ENCODE measurements around the gene BOLA2B.

The BOLA2B gene

DNA sequence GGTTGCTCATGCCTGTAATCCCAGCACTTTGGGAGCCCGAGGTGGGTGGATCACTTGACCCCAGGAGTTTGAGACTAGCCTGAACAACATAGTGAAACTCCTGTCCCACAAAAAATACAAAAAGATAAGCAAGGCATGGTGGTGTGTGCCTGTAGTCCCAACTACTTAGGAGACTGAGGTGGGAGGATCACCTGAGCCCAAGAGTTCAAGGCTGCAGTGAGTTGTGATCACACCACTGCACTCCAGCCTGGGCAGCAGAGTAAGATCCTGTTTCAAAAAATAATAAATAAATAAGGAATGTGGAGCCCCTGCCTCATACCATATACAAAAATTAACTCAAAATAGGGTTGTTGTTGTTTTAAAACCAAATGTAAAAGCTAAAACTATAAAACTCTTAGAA, 36.3 kb downstream of the BOLA2B start:
- H3K9me3 ChIP-seq (ENCODE audit: control insufficient read depth, insufficient read depth, low read depth, low read length): no peaks in the 10 kb centered on the region
- H3K27ac ChIP-seq (ENCODE audit: low read depth, low read length): no peak overlapping the region
- H3K27me3 ChIP-seq (ENCODE audit: control insufficient read depth, insufficient read depth, low read length): no peaks in the 10 kb centered on the region
- no peaks in the 10 kb centered on the region for H3K36me3 ChIP-seq (ENCODE audit: control insufficient read depth, insufficient read depth, low read length)
- H3K4me1 ChIP-seq (ENCODE audit: control insufficient read depth, insufficient read depth, low read length): no peaks in the 10 kb centered on the region
- H3K4me3 ChIP-seq (ENCODE audit: low read depth, low read length): no peak overlapping the region
- H3K9ac ChIP-seq (ENCODE audit: low read length): no peak overlapping the region

DNA sequence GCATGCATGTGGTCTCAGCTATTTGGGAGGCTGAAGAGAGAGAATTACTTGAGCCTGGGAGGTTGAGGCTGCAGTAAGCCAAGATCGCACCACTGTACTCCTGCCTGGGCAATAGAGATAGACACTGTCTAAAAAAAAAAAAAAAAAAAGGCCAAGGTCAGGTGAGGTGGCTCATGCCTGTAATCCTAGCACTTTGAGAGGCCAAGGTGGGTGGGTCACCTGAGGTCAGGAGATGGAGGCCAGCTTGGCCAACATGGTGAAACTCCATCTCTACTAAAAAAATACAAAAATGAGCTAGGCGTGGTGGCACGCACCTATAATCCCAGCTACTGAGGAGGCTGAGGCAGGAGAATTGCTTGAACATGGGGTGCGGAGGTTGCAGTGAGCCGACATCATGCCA, 38.3 kb downstream of the BOLA2B start:
- H3K27me3 ChIP-seq (ENCODE audit: control insufficient read depth, insufficient read depth, low read length): no peaks in the 10 kb centered on the region
- no peak overlapping the region for H3K9ac ChIP-seq (ENCODE audit: low read length)
- no peaks in the 10 kb centered on the region for H3K4me1 ChIP-seq (ENCODE audit: control insufficient read depth, insufficient read depth, low read length)
- H3K9me3 ChIP-seq (ENCODE audit: control insufficient read depth, insufficient read depth, low read depth, low read length): no peaks in the 10 kb centered on the region
- no peaks in the 10 kb centered on the region for H3K36me3 ChIP-seq (ENCODE audit: control insufficient read depth, insufficient read depth, low read length)
- no peak overlapping the region for H3K4me3 ChIP-seq (ENCODE audit: low read depth, low read length)
- no peak overlapping the region for H3K27ac ChIP-seq (ENCODE audit: low read depth, low read length)

DNA sequence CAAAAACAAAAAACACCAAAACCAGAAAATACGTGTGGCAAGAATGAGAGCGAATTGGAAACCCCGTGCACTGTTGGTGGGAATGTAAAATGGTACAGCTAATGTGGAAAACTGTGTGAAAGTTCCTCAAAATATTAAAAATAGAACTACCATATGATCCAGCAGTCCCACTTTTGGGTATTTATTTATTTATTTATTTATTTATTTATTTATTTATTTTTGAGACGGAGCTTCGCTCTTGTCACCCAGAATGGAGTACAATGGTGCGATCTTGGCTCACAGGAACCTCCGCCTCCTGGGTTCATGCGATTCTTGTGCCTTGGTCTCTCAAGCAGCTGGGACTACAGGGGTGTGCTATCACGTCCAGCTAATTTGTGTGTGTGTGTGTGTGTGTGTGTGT, 40.9 kb downstream of the BOLA2B start:
- Histone ChIP-seq H3K9ac (ENCODE audit: low read length) (no peak overlapping the region), H3K27ac (ENCODE audit: low read depth, low read length) (no peak overlapping the region)

DNA sequence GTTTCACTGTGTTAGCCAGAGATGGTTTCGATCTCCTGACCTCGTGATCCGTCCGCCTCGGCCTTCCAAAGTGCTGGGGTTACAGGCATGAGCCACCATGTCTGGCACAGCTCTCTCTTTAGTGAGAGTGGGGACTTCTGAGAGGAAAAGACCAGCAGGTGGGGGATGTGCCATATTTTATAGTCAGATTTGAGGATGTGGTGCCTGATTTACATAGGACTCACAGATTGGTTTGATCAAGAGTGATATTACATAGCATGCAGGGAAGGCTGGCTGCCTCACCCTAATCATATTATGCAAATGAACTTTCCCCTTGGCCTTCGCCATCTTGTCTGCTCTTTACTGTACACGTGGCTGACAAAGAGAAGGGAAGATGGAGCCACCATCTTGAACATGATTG, 42.4 kb downstream of the BOLA2B start:
- no peak overlapping the region for H3K4me3 ChIP-seq (ENCODE audit: low read depth, low read length)
- H3K9me3 ChIP-seq (ENCODE audit: control insufficient read depth, insufficient read depth, low read depth, low read length): peaks cover 11% of the 10 kb centered on the region
- no peaks in the 10 kb centered on the region for H3K36me3 ChIP-seq (ENCODE audit: control insufficient read depth, insufficient read depth, low read length)
- no peaks in the 10 kb centered on the region for H3K27me3 ChIP-seq (ENCODE audit: control insufficient read depth, insufficient read depth, low read length)
- H3K4me1 ChIP-seq (ENCODE audit: control insufficient read depth, insufficient read depth, low read length): no peaks in the 10 kb centered on the region
- H3K9ac ChIP-seq (ENCODE audit: low read length): no peak overlapping the region
- no peak overlapping the region for H3K27ac ChIP-seq (ENCODE audit: low read depth, low read length)

More for the DNA sequence above, 40.9 kb downstream of the BOLA2B start:
- H3K4me3 ChIP-seq (ENCODE audit: low read depth, low read length): no peak overlapping the region
- no peaks in the 10 kb centered on the region for H3K36me3 ChIP-seq (ENCODE audit: control insufficient read depth, insufficient read depth, low read length)
- no peaks in the 10 kb centered on the region for H3K4me1 ChIP-seq (ENCODE audit: control insufficient read depth, insufficient read depth, low read length)
- peaks cover 11% of the 10 kb centered on the region for H3K9me3 ChIP-seq (ENCODE audit: control insufficient read depth, insufficient read depth, low read depth, low read length)
- H3K27me3 ChIP-seq (ENCODE audit: control insufficient read depth, insufficient read depth, low read length): no peaks in the 10 kb centered on the region

GRCh38 chr16:30149250-30149930, 44.1 kb downstream of the BOLA2B start:
- no peaks in the 10 kb centered on the region for H3K4me1 ChIP-seq (ENCODE audit: control insufficient read depth, insufficient read depth, low read length)
- H3K27ac ChIP-seq (ENCODE audit: low read depth, low read length): no peak overlapping the region
- no peak overlapping the region for H3K9ac ChIP-seq (ENCODE audit: low read length)
- H3K9me3 ChIP-seq (ENCODE audit: control insufficient read depth, insufficient read depth, low read depth, low read length): peaks cover 11% of the 10 kb centered on the region
- H3K4me3 ChIP-seq (ENCODE audit: low read depth, low read length): no peak overlapping the region
- no peaks in the 10 kb centered on the region for H3K36me3 ChIP-seq (ENCODE audit: control insufficient read depth, insufficient read depth, low read length)
- H3K27me3 ChIP-seq (ENCODE audit: control insufficient read depth, insufficient read depth, low read length): no peaks in the 10 kb centered on the region

DNA sequence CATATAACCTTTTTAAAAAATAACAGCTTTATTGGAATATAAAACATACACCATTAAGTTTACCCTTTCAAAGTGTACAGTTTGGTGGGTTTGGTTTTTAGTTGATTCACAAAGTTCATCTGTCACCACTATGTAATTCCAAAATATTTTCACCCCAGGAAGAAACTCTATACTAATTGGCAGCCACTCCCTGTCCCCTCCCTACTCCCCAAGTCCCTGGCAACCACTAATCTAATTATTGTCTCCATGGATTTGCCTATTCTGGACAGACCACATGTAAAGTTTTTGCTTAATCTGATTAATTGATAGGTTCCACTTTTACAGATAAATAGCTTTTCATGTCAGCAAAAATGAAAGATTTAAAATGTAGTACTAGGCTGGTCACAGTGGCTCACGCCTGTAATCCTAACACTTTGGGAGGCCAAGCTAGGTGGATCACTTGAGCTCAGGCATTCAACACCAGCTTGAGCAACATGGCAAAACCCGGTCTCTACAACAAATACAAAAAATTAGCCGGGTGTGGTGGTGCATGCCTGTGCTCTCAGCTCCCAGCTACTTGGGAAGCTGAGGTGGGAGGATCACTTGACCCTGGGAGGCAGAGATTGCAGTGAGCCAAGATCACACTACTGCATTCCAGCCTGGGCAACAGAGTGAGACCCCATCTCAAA, 45.5 kb downstream of the BOLA2B start:
- no peak overlapping the region for H3K4me3 ChIP-seq (ENCODE audit: low read depth, low read length)
- H3K27me3 ChIP-seq (ENCODE audit: control insufficient read depth, insufficient read depth, low read length): no peaks in the 10 kb centered on the region
- no peak overlapping the region for H3K27ac ChIP-seq (ENCODE audit: low read depth, low read length)
- H3K36me3 ChIP-seq (ENCODE audit: control insufficient read depth, insufficient read depth, low read length): no peaks in the 10 kb centered on the region
- H3K9ac ChIP-seq (ENCODE audit: low read length): no peak overlapping the region
- peaks cover 11% of the 10 kb centered on the region for H3K9me3 ChIP-seq (ENCODE audit: control insufficient read depth, insufficient read depth, low read depth, low read length)
- H3K4me1 ChIP-seq (ENCODE audit: control insufficient read depth, insufficient read depth, low read length): no peaks in the 10 kb centered on the region

GRCh38 chr16:30145657-30146056, 47.8 kb downstream of the BOLA2B start:
- H3K27me3 ChIP-seq (ENCODE audit: control insufficient read depth, insufficient read depth, low read length): no peaks in the 10 kb centered on the region
- H3K9me3 ChIP-seq (ENCODE audit: control insufficient read depth, insufficient read depth, low read depth, low read length): peaks cover 11% of the 10 kb centered on the region
- H3K9ac ChIP-seq (ENCODE audit: low read length): no peak overlapping the region
- no peaks in the 10 kb centered on the region for H3K4me1 ChIP-seq (ENCODE audit: control insufficient read depth, insufficient read depth, low read length)
- H3K27ac ChIP-seq (ENCODE audit: low read depth, low read length): no peak overlapping the region
- H3K4me3 ChIP-seq (ENCODE audit: low read depth, low read length): no peak overlapping the region
- H3K36me3 ChIP-seq (ENCODE audit: control insufficient read depth, insufficient read depth, low read length): no peaks in the 10 kb centered on the region

DNA sequence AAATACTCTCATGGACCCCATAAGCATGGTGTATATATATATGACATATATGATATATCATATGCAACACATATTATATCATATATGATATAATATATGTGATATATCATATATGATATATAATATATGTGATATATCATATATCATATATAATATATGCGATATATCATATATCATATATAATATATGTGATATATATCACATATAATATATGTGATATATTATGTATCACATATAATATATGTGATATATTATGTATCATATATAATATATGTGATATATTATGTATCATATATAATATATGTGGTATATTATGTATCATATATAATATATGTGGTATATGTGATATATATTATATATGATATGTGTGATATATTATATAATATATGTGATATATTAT, 48.5 kb downstream of the BOLA2B start:
- Histone ChIP-seq H3K9ac (ENCODE audit: low read length) (no peak overlapping the region), H3K4me1 (ENCODE audit: control insufficient read depth, insufficient read depth, low read length) (no peaks in the 10 kb centered on the region), H3K27me3 (ENCODE audit: control insufficient read depth, insufficient read depth, low read length) (no peaks in the 10 kb centered on the region), H3K9me3 (ENCODE audit: control insufficient read depth, insufficient read depth, low read depth, low read length) (peaks cover 11% of the 10 kb centered on the region), H3K27ac (ENCODE audit: low read depth, low read length) (no peak overlapping the region), H3K4me3 (ENCODE audit: low read depth, low read length) (no peak overlapping the region), H3K36me3 (ENCODE audit: control insufficient read depth, insufficient read depth, low read length) (no peaks in the 10 kb centered on the region)

- H3K9ac ChIP-seq (ENCODE audit: low read length): no peak overlapping the region
- no peak overlapping the region for H3K27ac ChIP-seq (ENCODE audit: low read depth, low read length)
- no peaks in the 10 kb centered on the region for H3K27me3 ChIP-seq (ENCODE audit: control insufficient read depth, insufficient read depth, low read length)
- H3K4me3 ChIP-seq (ENCODE audit: low read depth, low read length): no peak overlapping the region
- H3K4me1 ChIP-seq (ENCODE audit: control insufficient read depth, insufficient read depth, low read length): no peaks in the 10 kb centered on the region
- 0 out of 2 replicates have a peak, but pooled peaks cover 4% of the 10 kb centered on the region for H3K9me3 ChIP-seq (ENCODE audit: control insufficient read depth, insufficient read depth, low read depth, low read length)
- H3K36me3 ChIP-seq (ENCODE audit: control insufficient read depth, insufficient read depth, low read length): no peaks in the 10 kb centered on the region
Observed at GRCh38 chr16:30144017-30144416, 49.4 kb downstream of the BOLA2B start.

GRCh38 chr16:30143347-30143702, 50.1 kb downstream of the BOLA2B start:
- Histone ChIP-seq H3K4me3 (ENCODE audit: low read depth, low read length) (no peak overlapping the region), H3K27me3 (ENCODE audit: control insufficient read depth, insufficient read depth, low read length) (no peaks in the 10 kb centered on the region), H3K9ac (ENCODE audit: low read length) (no peak overlapping the region), H3K4me1 (ENCODE audit: control insufficient read depth, insufficient read depth, low read length) (no peaks in the 10 kb centered on the region), H3K27ac (ENCODE audit: low read depth, low read length) (no peak overlapping the region), H3K36me3 (ENCODE audit: control insufficient read depth, insufficient read depth, low read length) (no peaks in the 10 kb centered on the region), H3K9me3 (ENCODE audit: control insufficient read depth, insufficient read depth, low read depth, low read length) (no peaks in the 10 kb centered on the region)
